GM18520 (cell line): ENCODE data around the gene PCYT2.
A peak's percentile ranks its signal among the peaks of the same experiment; 100 is the strongest.
"Not testable (repeated sequence)": the region's sequence is repeated elsewhere in the genome, so short reads cannot be mapped to it uniquely, and the experiment has no call there.

Experiments used
- ATAC-seq: cut with Tn5 transposase; IDR thresholded peaks from one replicate; pipeline ENCODE4 v1.9.1; 2021; ENCODE audit not compliant: unreplicated experiment

Gene PCYT2

DNA sequence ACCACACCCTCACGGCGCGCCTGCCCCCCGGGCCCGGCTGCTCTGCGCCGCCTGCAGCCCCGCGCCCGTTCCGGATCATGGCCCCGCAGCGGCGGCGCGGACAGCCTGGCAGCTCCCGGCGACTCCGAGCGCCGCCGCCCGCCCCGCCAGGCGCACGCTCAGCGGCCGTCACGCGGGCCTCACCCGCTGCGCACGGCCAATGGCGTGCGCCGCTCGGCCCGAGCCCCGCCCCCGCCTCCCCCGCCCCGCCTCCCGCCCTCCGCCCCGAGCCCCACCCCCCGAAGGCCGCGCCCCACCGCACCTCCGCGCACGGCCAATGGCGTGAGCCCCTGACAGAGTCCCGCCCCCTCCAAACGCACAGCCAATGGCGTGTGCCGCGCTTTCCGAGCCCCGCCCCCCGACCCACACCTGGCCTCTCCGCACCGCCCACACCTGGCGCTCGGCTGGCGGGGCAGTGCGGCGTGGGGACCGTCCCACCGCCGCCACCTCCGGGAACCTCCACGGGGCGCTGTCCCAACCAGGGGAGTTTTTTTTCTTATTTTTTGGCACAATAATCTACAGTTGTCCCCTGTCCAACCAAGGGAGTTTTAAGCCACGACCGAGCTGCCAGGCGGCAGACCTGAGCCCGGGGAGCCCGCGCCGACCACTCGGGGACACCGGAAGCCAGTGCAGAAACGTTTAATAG lies at the start of gene PCYT2:
Gene PCYT2 (minus strand): TSS at position 123 of the 685 bp plus-strand sequence. CDS start 44 bp downstream, at position 79.
- ATAC-seq = peak; percentile 55

DNA sequence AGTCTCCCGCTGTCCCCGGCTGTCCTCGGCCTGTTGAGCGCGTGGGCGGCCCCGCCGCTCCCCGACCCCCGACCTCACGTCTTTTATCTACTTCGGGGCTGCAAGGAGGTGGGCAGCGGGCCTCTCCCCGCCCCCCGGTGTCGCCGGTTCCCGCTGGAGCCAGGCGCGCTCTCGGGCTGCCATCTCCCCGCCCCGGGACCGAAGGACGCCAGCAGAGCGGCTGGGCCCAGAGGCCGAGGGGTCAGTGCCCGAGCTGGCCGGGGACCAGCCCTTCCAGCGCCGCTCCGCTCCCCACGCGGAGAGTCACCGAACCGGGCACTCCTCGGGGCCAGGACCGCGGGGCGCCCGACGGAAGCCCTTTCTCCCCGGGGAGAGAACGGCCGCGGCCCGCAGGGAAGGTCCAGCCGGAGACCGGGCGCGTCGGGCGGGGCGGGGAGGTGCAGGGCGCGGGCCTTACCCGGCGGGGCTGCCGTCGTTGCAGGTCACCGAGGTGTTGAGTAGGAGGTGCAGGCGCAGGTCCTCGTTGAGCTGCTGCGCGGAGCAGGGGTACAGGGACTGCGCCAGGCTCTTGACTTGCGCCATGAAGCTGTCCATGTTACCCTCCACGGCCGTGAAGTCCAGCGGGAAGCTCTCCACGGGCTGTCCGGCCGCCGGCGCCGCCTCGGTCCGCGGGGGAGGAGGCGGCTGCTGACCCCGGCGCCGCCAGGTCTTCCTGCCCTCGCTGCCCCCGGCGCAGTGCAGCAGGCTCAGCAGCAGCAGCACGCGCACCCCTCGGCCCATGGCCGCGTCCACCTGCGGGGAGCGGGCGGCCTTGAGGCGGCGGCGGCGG lies 49.1 kb upstream of the PCYT2 start:
- no peak for ATAC-seq

DNA sequence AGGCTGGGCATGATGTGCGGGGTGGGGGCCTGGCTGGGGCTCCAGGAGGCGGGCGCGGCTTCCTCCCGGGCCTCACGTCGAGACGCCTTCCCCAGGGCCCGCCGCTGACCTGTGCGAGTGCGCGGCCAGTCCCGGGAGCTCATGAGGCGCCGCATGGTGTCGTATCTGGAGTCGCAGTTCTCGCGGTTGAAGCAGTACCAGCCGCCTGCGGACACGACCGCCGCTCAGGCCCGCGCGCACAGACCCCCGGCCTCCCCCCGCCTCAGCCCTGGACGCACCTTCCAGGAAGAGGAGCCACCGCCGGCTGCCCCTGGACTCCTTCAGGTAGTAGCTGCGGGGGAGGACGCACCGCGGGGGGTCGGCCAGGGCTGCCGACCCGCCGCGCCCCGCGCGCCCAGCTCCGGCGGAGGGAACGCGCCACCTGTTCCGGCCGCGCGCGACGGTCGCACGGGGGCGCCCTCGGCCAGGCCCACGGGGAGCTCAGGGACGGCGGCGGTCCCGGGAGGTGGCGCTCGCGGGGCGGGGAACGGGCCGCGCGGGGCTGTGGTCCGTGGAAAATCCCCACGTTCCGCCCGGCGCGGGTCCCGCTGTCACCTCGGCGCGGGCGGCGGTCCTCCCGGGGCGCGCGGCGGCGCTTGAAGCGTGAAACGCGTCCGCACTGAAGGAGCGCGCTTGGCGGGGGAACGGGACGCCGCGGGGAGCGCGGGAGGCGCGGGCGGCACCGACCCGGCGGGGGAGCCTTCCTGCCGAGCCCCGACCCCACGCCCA lies 48.3 kb upstream of the PCYT2 start:
- no peak for ATAC-seq

DNA sequence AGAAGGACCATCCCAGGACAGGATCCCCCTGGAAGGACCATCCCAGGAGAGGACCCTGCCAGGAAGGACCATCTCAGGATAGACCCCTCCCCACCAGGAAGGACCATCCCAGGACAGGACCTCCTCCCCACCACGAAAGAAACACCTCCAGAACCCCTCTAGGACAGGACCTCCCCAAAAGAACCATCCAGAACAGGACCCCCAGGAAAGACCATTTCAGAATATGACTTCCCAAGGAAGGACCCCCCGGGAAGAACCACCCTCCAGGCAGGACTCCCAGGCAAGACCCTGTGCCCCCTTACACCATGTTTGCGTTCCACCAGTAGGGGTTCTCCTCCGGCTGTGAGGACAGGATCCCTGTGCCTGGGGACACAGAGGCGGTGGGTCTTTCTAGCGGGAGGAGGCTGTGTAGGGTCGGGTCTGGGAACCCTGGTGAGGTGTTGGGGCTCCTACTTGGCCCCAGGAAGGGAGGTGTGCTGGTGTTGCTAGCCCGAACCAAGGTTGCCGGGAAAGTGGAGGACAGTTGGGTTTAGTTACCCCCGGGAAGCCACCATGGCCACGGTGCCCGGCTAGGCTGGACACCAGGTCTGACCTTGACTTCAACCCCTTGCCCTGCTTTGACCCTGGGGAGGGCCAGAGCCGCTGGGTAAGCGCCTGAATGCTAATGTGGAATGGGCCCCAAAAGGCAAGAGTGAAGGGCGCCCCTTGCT lies 47.6 kb upstream of the PCYT2 start:
- ATAC-seq = no peak

DNA sequence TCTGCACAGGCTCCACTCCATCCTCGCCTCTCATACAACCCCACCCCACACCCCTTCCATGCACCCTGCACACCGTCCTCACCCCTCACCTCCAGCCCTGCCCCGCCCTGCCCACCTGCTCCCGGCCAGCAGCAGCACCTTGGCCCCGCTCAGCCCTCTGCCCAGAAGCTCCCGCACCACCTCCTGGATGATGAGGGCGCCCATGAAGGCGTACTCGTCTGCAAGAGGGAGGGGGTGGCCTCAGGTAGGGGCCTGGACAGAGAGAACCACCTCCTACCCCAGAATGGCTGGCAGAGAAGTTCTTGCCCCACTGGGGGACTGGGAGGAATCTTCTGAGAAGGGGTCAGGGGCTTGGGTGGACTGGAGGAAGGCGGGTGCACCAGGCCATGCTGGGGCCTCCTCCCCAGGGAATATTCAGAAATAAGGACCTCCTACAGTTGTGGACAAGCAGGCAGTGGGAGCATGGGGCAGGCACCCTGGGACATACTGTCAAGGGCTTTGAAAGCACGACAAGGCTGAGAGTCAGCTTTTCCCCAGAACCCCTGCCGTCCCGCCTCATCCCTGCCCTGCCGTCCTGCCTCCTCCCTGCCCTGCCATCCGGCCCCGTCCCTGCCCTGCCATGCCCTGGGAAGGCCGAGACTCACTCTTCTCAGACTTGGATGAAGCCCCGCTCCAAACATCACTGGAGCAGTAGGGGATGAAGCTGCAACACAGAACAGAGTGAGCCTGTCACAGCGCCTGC lies 46.7 kb upstream of the PCYT2 start:
- ATAC-seq = no peak

DNA sequence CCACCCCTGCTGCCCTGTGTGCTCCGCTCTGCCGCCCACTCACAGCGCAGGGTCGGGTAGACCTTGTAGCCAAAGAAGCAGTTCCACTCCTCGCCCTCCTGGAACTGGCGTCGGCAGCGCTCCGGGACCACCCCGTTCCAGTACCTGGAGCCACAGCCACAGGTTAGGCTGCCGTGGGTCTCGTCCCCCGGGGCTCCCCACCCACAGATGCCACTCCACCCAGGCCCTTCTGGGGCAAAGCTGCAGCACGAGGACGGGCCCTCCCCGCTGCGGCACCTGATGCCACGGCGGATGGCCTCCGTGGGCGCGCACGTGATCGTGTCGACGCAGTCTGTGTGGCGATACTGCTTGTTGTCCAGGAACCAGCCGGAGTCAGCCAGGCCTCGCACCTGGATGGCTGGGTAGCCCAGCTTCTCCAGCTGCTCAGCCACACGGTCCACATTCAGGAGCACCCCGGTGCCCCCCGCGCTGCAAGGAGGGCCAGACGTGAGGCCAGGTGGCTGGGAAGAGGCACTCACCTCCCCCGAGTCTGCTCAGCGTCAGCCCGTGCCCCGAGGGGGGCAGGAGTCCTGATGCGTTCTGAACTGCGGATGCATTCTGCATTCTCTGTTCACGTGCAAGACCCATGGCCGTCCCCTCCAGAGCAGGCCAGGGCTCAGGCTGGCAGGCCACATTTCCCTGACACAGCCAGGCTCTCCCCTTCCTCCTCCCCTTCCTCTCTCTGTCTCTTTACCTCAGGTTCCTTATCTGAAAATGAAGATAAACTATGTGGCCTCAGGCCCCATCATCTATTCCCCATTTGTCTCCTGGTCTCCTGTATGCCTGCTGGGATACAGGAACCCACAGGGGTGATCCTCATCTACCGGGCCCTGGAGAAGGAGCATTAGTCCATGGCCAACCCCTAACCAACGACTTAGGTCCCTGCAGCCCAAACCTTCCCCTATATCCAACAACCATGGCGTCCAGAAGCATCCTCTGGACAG lies 45.7 kb upstream of the PCYT2 start:
- ATAC-seq = no peak

DNA sequence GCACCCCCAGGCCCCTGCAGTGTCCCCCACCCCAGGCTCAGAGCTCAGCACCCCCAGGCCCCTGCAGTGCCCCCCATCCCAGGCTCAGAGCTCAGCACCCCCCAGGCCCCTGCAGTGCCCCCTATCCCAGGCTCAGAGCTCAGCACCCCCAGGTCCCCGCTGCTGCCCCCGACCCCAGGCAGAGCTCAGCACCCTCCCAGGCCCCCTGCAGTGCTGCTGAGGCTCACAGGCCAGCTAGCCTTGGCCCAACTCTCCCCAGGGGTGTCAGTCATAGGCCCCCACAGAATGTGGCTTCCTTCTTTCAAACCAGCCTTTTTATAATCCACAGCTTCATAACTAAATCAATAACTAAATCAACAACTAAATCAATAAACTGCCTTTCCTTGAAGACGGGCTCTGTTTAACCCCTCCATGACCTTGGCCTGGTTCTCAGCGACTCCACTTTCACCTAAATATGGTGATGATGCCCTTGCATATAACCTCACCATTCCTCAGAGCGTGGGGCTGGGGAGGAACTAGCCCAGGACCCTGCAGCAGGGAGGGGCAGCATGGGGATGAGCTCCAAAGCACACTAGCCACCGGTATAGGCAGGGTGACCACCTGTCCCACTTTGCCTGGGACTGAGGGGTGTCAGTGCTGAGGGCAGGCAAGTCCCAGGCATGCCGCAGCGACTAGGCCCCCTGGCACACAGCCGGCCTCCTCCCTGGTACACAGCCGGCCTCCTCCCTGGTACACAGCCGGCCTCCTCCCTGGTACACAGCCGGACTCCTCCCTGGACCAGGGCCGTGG lies 44.8 kb upstream of the PCYT2 start:
- ATAC-seq = no peak

DNA sequence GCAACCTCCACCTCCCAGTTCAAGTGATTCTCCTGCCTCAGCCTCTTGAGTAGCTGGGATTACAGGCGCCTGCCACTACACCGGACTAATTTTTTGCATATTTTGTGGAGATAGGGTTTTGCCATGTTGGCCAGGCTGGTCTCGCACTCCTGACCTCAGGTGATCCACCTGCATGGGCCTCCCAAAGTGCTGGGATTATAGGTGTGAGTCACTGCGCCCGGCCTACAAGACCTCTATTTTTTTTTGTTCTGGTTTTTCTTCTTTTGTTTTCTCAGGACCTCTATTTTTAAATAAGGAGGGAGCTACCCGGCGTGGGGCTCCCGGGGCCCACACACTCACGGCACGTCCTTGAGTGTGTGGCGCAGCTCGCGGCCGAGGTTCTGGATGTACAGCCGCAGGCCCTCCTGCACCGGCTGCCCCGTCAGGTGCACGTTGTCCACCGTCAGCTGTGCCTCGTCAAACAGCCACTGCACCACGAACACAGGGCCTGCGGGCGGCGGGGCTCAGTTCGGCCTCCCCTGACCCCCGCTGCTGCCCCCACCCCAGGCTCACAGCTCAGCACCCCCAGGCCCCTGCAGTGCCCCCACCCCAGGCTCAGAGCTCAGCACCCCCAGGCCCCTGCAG lies 44.0 kb upstream of the PCYT2 start:
- ATAC-seq = no peak

DNA sequence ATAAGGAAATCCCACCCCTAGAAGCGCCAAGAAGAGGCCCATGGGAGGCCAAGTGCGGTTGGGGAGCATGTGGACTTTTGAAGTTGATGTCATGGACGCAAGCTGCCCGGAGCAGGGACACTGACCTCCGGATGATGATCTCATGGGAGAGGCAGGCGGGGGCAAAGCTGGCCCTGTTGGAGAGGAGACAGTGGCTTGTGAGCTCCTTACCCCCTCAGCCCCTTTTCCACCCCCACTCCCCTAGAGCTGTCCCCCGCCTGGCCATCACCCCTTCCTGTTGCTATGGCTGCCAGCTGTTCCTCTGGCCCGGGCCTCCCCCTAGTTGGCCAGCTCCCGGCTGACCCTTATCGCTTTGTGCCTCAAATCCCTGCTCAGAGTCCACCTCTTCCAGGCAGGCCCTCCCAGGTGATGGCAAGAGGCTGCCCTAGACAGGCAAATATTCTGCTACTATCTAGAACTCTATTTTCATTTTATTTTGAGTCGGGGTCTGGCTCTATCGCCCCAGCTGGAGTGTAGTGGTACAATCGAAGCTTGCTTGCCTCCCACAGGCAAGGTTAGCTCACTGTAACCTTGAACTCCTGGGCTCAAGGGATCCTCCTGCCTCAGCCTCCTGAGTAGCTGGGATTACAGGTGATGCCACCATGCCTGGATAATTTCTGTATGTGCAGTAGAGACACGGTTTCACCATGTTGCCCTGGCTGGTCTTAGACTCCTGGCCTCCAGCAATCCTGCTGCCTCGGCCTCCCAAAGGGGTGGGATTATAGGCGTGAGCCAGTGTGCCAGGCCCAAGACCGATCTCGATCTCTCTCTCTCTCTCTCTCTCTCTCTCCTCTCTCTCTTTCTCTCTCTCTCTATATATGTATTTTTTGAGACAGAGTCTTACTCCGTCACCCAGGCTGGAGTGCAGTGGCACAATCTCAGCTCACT lies 43.2 kb upstream of the PCYT2 start:
- no peak for ATAC-seq

DNA sequence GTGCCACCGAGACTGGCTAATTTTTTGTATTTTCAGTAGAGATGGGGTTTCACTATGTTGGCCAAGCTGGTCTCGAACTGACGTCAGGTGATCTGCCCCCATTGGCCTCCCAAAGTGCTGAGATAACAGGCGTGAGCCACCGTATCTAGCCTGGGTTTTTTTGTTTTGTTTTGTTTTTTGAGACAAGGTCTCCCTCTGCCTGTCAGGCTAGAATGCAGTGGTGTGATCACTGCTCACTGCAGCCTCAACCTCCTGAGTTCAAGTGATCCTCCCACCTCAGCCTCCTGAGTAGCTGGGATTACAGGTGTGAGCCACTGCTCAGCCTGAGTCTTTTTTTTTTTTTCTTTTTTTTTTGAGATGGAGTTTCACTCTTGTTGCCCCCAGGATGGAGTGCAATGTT lies 42.2 kb upstream of the PCYT2 start:
- not testable (repeated sequence) for ATAC-seq

DNA sequence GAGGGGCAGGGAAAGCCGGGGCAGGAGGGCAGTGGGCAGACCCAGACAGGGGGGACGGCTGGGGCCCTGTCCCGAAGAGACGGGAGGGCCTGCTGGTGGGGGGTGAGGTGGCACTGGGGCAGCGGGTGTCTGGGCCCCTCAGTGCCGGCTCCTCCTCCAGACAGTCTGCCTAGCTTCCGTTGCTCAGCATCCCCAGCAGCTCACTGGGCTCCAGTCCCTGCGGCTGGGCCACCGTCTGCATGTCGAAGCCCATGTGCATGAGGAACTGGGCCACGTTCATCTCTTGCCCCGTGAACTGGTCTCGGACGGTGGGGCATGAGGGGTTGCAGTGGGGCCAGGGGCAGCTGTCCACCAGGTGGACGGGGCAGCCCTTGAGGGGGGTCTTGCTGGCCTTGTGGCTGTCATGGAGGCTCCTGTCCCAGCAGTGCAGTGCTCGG lies 41.6 kb upstream of the PCYT2 start:
- no peak for ATAC-seq

DNA sequence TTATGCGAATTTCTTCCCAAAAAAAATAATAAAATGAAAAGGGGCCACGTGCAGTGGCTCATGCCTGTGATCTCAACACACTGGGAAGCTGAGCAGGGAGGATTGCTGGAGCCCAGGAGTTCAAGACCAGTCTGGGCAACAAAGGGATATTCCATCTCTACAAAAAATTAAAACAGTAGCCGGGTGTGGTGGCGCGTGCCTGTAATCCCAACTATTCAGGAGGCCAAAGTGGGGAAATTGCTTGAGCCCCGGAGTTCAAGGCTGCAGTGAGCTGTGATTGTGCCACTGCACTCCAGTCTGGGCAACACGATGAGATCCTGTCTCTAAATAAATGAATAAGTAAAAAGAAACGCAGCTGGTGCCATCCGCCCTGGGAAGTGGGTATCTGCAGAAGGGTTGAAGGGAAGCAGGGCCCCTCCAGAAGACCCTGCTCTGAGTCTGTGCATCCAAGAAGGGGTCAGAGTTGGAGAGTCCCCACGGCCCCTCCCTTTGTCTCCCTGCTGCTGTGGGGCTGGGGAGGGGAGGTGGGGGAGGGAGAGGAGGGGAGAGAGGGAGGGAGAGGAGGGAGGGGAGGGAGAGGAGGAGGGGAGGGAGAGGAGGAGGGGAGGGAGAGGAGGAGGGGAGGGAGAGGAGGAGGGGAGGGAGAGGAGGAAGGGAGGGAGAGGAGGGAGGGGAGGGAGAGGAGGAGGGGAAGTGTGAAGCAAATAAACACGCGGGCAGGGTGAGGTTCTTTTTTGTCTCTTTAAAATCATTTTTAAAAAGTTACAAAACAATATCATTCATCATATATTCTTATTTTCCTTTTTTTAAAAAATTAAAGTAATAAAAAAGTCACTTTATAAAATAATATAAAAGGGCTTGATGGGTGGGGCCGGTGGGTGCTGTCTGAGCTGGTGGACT lies 40.8 kb upstream of the PCYT2 start:
- ATAC-seq = no peak

DNA sequence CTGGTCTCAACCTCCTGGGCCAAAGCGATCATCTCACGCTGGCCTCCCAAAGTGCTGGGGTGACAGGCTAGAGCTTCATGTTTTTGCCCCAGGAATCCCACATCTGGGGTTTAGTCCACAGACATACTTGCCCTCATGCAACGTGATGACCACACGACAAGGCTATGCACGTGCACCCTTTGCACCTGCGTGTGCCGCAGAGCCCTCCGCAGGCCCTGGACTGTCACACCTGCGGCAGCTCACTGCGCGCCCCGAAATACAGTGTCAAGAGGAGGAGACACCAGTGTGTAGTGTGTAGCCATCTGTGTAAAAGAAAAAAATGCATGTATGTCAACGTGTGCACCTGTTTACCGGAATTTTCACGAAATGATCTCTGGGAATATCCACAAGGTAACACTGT lies 39.3 kb upstream of the PCYT2 start:
- no peak for ATAC-seq

DNA sequence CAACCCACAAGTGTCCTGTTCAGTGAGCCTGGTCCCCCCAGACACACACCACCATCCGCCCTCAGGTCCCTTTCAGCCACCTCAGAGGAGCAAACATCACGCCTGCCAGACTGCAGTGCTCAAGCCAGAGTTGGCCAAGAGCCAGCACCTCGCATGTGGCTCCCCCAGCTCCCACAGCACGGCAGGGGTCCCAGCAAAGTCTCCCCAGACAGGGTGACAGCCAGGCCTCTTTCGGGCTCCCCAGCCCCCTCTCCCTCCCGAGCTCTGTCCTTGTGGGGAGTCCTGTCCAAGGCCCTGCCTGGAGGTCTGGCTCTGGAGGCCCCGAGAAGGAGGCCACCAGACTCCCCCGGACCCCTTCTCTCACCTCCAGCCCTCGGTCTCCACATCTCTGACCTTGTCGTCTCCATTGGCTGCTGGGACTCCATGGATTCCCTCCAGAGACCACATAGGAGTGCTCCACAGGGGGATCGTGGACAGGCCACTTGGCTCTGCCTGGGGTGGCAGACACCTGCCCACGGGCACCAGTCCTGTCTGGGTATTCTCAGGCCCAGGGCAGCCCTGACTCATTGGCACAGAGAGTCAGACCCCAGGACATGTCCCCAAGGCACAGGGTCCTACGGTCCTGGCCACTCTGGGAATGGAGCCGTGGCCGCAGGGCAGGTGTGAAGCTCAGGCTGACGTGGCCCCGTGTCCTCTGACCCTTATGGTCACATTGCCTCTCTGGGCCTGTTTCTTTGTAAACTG lies 37.6 kb upstream of the PCYT2 start:
- no peak for ATAC-seq

DNA sequence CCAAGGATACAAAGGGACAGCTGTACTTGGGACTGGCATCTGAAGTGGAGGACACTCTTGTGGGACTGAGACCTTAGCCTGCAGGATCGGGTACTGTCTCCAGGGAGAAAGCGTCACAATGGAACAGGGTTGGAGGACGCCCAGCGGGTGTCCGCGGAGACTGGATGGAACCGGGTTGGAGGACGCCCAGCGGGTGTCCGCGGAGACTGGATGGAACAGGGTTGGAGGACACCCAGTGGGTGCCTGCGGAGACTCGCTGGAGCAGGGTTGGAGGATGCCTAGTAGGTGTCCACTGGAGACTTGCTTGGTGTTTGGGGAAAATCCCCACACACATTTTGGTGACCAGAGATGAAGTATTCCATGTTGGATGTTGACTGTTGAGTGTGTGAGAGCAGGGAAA lies 36.0 kb upstream of the PCYT2 start, which contains the start of gene MYADML2:
Gene MYADML2 (minus strand): TSS at position 45 of the 400 bp plus-strand sequence. CDS start 5,492 bp downstream, outside the sequence.
- no peak for ATAC-seq
